ENCODE results near the gene LRRC8B.

DNA sequence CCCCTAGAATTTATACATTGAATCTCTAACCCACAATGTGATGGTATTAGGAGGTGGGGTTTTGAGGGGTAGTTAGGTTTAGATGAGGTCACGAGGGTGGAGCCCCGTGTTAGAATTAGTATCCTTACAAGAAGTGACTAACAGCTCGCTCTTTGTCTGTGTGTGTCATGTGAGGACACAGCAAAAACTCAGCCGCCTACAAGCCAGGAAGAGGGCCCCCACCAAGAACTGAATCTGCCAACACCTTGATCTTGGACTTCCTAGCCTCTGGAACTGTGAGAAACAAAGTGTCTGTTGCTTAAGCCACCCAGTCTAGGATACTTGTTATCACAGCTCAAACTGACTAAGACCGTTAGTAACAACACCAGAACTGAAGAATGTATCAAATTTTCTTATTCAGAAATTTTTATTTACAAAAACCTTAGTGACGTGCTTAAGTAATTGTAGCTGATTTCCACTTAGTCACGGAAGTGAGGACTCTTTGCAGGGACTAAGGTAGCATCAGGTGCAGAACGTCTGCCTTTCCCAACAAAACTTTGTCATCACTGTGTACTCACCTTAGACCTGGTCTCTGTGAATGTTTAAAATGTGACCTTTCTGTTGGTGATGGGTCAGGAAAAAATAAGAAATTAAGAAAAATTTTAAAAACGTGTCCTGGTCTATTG lies 83.8 kb downstream of the LRRC8B start:
- no peak for TF ChIP-seq MED1 (CRISPR knock-in tag; IDR thresholded peaks at IDR 0.05)
- TF ChIP-seq ZFP37 (CRISPR knock-in tag; IDR thresholded peaks at IDR 0.05; ENCODE audit: borderline replicate concordance), result no peak
- no peak for TF ChIP-seq EP300 (IDR thresholded peaks at IDR 0.05; ENCODE audit: low read depth in 2 of 2, low read length in 2 of 2)
- TF ChIP-seq EP300 (CRISPR knock-in tag; IDR thresholded peaks at IDR 0.05; ENCODE audit: borderline replicate concordance), result no peak
